Heart left ventricle (tissue), 16 donors: ENCODE data around the gene TRIM65. TPM values are rescaled to one million over a fixed set of nuclear protein-coding genes. Genes with fewer than 3 reads are reported as not detected.
A peak's percentile ranks its signal among the peaks of the same experiment; 100 is the strongest.

ENCODE experiments used
- ATAC-seq, 4 donors: fragments of 200-7000 bp; cut with Tn5 transposase; one replicate each; pipeline ENCODE4 v1.9.1; 2020 to 2022; ENCODE audit warnings: moderate library complexity in 4 of 4, mild to moderate bottlenecking in 3 of 4, moderate number of reproducible peaks in 1 of 4
- DNase-seq, 5 donors: peaks; one replicate each; pipeline ENCODE4 v3.0.0-alpha.2; 2020
- H3K27ac ChIP-seq, 12 donors: fragments of 200-600 bp; sonication (generic) in 4 of 12; one replicate each; pipeline versions ENCODE4 v1.5.0 to v1.8.0; 2016 to 2022; ENCODE audit warnings: mild to moderate bottlenecking in 2 of 12
- H3K27me3 ChIP-seq, 9 donors: fragments of 200-600 bp; sonication (generic) in 2 of 9; one replicate each; pipeline versions ENCODE4 v1.5.1 to v1.8.0; 2016 to 2022; ENCODE audit warnings: mild to moderate bottlenecking in 3 of 9
- H3K36me3 ChIP-seq, 9 donors: fragments of 200-600 bp; sonication (generic) in 2 of 9; one replicate each; pipeline versions ENCODE4 v1.5.0 to v1.8.0; 2018 to 2022; ENCODE audit warnings: mild to moderate bottlenecking in 2 of 9
- H3K4me1 ChIP-seq, 12 donors: fragments of 200-600 bp; sonication (generic) in 4 of 12; one replicate each; pipeline versions ENCODE4 v1.5.0 to v1.8.0; 2016 to 2022; ENCODE audit warnings: mild to moderate bottlenecking in 3 of 12
- H3K4me3 ChIP-seq, 12 donors: fragments of 200-600 bp; sonication (generic) in 4 of 12; one replicate each; pipeline versions ENCODE4 v1.5.0 to v1.8.0; 2017 to 2022; ENCODE audit warnings: mild to moderate bottlenecking in 9 of 12, moderate library complexity in 4 of 12
- H3K9me3 ChIP-seq, 12 donors: fragments of 200-600 bp; sonication (generic) in 4 of 12; one replicate each; pipeline versions ENCODE4 v1.5.0 to v1.8.0; 2016 to 2022; ENCODE audit warnings: mild to moderate bottlenecking in 1 of 12
- POLR2A ChIP-seq, 2 donors: fragments of 450-650 bp; IDR thresholded peaks; one replicate each; pipeline ENCODE4 v1.6.1; 2017; ENCODE audit warnings: antibody characterized with exemption in 2 of 2, mild to moderate bottlenecking in 2 of 2, moderate library complexity in 2 of 2
- WGBS, 4 donors: extraction: QIAGEN DNeasy Blood & Tissue Kit in 2 of 4; methylation state at CpG; one replicate each; pipeline versions ENCODE4 v1.1.5 to v1.1.7; 2013 to 2018; 5-methylcytosine and 5-hydroxymethylcytosine counted together
- intact Hi-C, 10 donors: fragments of 100-400 bp; cut with DNase I; formaldehyde crosslinking; loops; one replicate each; pipeline versions ENCODE4 v1.11.1 to v1.14.2; 2022
- polyA plus RNA-seq, 2 donors: library from polyadenylated mRNA; stranded (reverse); fragments of 200-250 nt; gene quantifications; one replicate each; pipeline ENCODE4 v1.2.3, GENCODE V29; 2013
- total RNA-seq, 9 donors: library from RNA; depleted of rRNA in 2 of 9; stranded (reverse); fragments of >200 nt in 2 of 9; fragmentation: NEBNext Ultra II Directional in 3 of 9; extraction: Animal tissue kit (Norgen Biotek cat#: 25700) in 3 of 9; gene quantifications; one replicate each; pipeline versions ENCODE4 v1.1.0 to v1.2.4, GENCODE V29; 2016 to 2023
- TF ChIP-seq, protein P1 (sequence below), 12 donors: fragments of 200-600 bp; sonication (generic) in 4 of 12; IDR thresholded peaks; one replicate each; pipeline versions ENCODE4 v1.5.0 to v1.8.0; 2018 to 2022; ENCODE audit warnings: antibody characterized with exemption in 12 of 12, mild to moderate bottlenecking in 5 of 12
- donor health status: ischemic (EF 13 %, LVEDD 7.1; RV severe dilation, severe dysfunction).
- donor health status: healthy with polysubstance abuse.
- donor health status: DM: no; HTN: yes; CAD: no.
- donor health status: DM: no; HTN: no; CAD: no.
- donor health status: ischemic (EF 25% LVEDD 6.9; RV normal size, moderate dysfunction).
- donor health status: ischemic (EF 25% LVEDD 5.7; RV mildly dilated, moderate dysfunction).
- donor health status: healthy.
- donor health status: DM: yes; HTN: yes; CAD: no.
- donor health status: ischemic (EF 35%, LVEDD 5.7; RV mildly dilated, moderate dysfunction).
- donor health status: nonischemic (EF 11% LVEDD 7.7; RV severe dilation, severe dysfunction).
- donor health status: DM: yes; HTN: yes; CAD: no.
- donor health status: PGD.
- donor health status: ischemic (EF 29% LVEDD 5.4; RV normal size, mild dysfunction).
- donor health status: nonischemic (EF 23%, LVEDD 6.1; RV moderate dilation, normal function).

Gene TRIM65
- total and polyA plus RNA-seq, 11 donors: 6.8 to 16.1 (median 9.5) TPM

DNA sequence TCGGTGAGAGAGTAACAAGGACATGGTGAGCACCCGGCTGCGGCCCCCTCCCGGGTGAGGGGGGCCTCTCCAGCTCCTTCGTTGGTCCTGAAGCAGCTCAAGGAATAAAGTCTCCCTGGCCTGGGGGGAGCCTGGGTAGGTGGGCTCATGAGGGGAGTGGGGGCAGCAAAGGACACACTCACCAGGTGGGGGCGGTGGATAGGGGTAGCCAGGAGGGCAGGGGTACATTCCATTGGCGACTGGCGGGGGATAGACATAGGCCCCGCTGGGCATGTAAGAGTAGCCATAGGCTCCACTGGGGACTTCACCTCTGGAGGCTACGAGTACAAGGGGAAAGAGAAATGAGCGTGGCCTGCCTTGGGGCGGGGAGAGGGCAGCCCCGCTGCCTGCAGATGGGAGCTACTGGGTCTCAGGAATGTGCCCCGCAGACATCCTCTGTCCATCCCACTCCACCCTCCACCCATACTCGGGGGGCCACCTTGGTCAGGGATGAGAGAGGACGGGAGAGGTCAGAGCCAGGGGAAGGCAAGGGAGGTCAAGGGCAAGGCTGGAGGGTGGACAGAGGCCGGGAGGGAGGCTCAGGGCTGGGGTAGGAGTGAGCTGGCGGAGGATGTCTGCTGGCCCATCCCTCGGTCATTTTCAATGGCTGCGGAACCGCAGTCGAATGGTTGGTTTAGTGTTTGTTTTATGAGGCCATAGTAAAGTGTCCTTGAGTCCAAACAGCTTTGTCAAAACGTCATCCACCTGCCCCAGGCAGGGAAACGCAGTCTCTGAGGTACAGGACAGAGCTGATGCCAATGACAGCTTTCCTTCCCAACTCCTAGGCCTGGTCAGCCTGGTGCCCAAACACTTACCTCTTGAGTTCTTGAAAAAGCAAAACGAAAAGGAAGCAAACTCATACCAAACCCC lies 48.9 kb downstream of the TRIM65 start:
- no peak for DNase-seq
- H3K36me3 ChIP-seq: peaks cover 3 to 74% (median 73%) of the 10 kb centered on the region in 9 donors
- H3K4me1 ChIP-seq: peaks cover 36 to 93% (median 81%) of the 10 kb centered on the region in 12 donors
- H3K4me3 ChIP-seq: no peak overlapping the region
- H3K9me3 ChIP-seq: no peaks in the 10 kb centered on the region
- TF ChIP-seq, protein P1, sequence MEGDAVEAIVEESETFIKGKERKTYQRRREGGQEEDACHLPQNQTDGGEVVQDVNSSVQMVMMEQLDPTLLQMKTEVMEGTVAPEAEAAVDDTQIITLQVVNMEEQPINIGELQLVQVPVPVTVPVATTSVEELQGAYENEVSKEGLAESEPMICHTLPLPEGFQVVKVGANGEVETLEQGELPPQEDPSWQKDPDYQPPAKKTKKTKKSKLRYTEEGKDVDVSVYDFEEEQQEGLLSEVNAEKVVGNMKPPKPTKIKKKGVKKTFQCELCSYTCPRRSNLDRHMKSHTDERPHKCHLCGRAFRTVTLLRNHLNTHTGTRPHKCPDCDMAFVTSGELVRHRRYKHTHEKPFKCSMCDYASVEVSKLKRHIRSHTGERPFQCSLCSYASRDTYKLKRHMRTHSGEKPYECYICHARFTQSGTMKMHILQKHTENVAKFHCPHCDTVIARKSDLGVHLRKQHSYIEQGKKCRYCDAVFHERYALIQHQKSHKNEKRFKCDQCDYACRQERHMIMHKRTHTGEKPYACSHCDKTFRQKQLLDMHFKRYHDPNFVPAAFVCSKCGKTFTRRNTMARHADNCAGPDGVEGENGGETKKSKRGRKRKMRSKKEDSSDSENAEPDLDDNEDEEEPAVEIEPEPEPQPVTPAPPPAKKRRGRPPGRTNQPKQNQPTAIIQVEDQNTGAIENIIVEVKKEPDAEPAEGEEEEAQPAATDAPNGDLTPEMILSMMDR (IDR thresholded peaks at IDR 0.05): no peak
- no peak for TF ChIP-seq POLR2A (IDR thresholded peaks at IDR 0.05)
- WGBS, 4 donors: 84 to 86% (median 84%) methylated on average over 24 to 25 of the region's 25 CpGs
- peak overlapping the region; percentile 3 to 99 (median 87) for H3K27ac ChIP-seq
- no peak for ATAC-seq
- no peaks in the 10 kb centered on the region for H3K27me3 ChIP-seq
- intact Hi-C loops: loop anchor here in 4 of 10 donors (2.0 to 10.0 kb wide), 3 partner anchors 47 to 71 kb away; partner anchors contain the start of gene TRIM65 (in 1 of the 4)

DNA sequence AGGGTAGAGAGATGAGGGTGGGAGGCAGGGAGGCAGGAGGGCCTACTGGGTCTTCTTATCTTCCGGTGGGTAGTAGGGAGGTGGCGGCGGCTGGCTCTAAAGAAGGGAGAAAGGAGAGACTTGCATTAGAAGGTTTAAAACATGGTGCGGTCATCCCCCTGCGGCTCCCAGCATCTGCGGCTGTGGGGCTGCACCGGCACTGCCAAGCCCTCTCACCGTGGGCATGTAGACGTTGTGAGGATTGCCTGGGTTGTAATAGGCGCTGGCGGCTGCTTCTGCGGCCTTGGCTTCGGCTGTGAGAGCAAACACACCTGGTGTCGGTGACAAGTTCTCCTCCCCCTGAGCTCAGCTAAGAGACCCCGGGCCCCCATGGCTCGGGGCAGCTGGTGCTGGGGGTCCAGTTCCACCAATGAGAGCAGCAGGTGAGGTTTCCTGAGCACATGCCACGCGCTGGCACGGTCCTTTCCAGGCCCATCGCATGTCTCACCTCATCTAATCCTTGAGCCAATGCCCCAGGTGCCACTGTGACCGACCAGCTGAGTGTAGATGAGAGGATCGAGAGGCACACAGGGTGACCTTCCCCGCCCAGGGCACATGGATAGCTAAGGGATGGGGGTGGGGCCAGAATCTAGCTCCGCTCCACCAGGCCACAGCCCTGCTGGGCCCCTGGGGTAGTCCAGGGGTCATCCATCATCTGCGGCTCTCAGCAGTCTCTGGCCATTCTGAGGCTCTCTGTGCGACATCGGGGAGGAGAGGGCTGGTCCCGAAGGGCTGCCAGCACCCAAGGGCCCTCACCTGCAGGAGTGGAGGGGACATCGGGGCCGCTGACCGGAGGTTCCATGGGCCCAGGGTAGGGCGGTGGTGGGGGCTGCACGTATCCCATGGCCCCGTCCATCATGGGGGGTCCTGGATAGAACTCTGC lies 49.8 kb downstream of the TRIM65 start:
- intact Hi-C loops: loop anchor here in 3 of 10 donors (5.0 to 10.0 kb wide), 2 partner anchors 48 to 70 kb away; partner anchors contain the start of gene TRIM65 (in 1 of the 3)
- H3K27ac ChIP-seq: peak overlapping the region in 11 of 12 donors; percentile 56 to 99 (median 88)
- H3K9me3 ChIP-seq: no peaks in the 10 kb centered on the region
- H3K36me3 ChIP-seq: peaks cover 3 to 71% (median 65%) of the 10 kb centered on the region in 9 donors
- DNase-seq: no peak
- H3K4me1 ChIP-seq: peaks cover 36 to 90% (median 75%) of the 10 kb centered on the region in 12 donors
- H3K4me3 ChIP-seq: no peak overlapping the region
- WGBS, 4 donors: 79 to 85% (median 84%) methylated on average over 17 to 34 of the region's 34 CpGs
- TF ChIP-seq, protein P1 (IDR thresholded peaks at IDR 0.05): no peak
- TF ChIP-seq POLR2A (IDR thresholded peaks at IDR 0.05): no peak
- no peaks in the 10 kb centered on the region for H3K27me3 ChIP-seq
- no peak for ATAC-seq

DNA sequence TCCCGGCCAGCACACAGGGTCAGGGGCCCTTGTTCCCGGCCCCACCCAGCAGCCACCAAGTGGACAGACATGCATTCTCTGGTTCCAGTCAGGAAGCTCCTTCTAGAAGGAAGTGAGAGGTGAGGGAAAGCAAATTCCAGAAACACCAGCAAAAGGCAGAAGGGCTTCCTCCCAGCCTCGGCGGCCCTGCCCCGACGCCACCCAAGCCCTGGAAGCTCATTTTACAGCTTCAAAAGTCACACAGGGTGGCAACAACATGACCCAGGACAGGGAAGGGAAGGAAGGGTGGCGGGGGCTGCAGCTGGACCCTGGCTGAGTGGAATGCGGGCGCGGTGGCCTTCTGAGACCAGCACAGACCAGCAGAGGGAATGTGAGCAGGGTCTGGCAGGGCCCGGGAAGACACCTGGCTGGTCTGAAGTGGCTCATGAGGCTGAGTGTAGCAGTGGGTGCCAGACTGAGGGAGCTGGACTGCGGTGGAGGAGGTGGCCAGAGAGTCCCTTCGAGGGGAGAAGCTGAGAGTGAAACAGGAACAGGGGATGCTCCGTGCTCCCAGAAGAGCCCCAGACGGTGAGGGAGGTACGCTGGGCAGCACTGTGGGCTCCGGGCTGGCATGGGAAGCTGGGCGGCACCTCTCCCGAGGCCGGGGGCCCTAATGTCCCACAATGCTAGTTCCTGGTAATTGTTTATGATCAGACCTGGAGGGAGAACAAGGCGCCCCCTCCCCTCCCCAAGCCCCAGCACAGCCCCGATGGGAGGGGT lies 50.6 kb downstream of the TRIM65 start:
- intact Hi-C loops: loop anchor here in 4 of 10 donors (1.0 to 10.0 kb wide), 3 partner anchors 30 to 69 kb away; partner anchors contain the start of gene TRIM65 (in 1 of the 4)
- Histone ChIP-seq H3K9me3 (no peaks in the 10 kb centered on the region), H3K27me3 (no peaks in the 10 kb centered on the region), H3K4me3 (no peak overlapping the region), H3K4me1 (peaks cover 36 to 82% (median 67%) of the 10 kb centered on the region in 12 donors), H3K36me3 (peaks cover 3 to 62% (median 56%) of the 10 kb centered on the region in 9 donors), H3K27ac (peak overlapping the region; percentile 56 to 99 (median 84))
- ATAC-seq: peak in 2 of 4 donors; percentile 1 to 6
- TF ChIP-seq, protein P1 (IDR thresholded peaks at IDR 0.05): no peak
- TF ChIP-seq POLR2A (IDR thresholded peaks at IDR 0.05): no peak
- WGBS, 4 donors: 58 to 65% (median 63%) methylated on average over 22 of the region's 22 CpGs
- DNase-seq: peak in 1 of 5 donors; percentile 53
